IgD-negative memory B cell (primary cell): Measurements from ENCODE around the gene ESRRB. TPM values are rescaled to one million over a fixed set of nuclear protein-coding genes. Genes with fewer than 3 reads are reported as not detected.
"Not testable (repeated sequence)": the region's sequence is repeated elsewhere in the genome, so short reads cannot be mapped to it uniquely, and the experiment has no call there.

Experiments used
- H3K27ac Mint-ChIP-seq, 3 donors: one replicate each; pipeline ENCODE4 v1.8.0; 2020 to 2022; ENCODE audit warnings: mild to moderate bottlenecking in 3 of 3, mixed read lengths in 3 of 3, moderate library complexity in 1 of 3
- H3K27me3 Mint-ChIP-seq: one replicate; pipeline ENCODE4 v1.8.0; 2021; ENCODE audit warnings: mixed read lengths
- H3K36me3 Mint-ChIP-seq: one replicate; pipeline ENCODE4 v1.8.0; 2020; ENCODE audit warnings: mild to moderate bottlenecking, mixed read lengths
- H3K4me1 Mint-ChIP-seq, 3 donors: one replicate each; pipeline ENCODE4 v1.8.0; 2020 to 2022; ENCODE audit warnings: mixed read lengths in 3 of 3, mild to moderate bottlenecking in 1 of 3
- H3K4me3 Mint-ChIP-seq, 4 donors: one replicate each; pipeline ENCODE4 v1.8.0; 2020 to 2022; ENCODE audit warnings: mild to moderate bottlenecking in 4 of 4, mixed read lengths in 4 of 4, moderate library complexity in 3 of 4
- H3K9me3 Mint-ChIP-seq, 3 donors: one replicate each; pipeline ENCODE4 v1.8.0; 2020 to 2021; ENCODE audit warnings: mixed read lengths in 3 of 3, mild to moderate bottlenecking in 1 of 3
- polyA plus RNA-seq: library from polyadenylated mRNA; unstranded; fragments of 300-500 nt; fragmentation: Illumina TruSeq; gene quantifications from one replicate; pipeline ENCODE4 v1.2.3, GENCODE V29; 2021

ESRRB gene
- polyA plus RNA-seq, 1 donor from 2014 or later: not detected

GRCh38 chr14:76500011-76500410, 124.1 kb downstream of the ESRRB start:
- H3K36me3 Mint-ChIP-seq: no peaks in the 10 kb centered on the region
- no peak overlapping the region for H3K4me3 Mint-ChIP-seq
- no peak overlapping the region for H3K27ac Mint-ChIP-seq
- H3K9me3 Mint-ChIP-seq: no peaks in the 10 kb centered on the region
- peaks cover 0 to 5% (median 0%) of the 10 kb centered on the region in 3 donors for H3K4me1 Mint-ChIP-seq
- H3K27me3 Mint-ChIP-seq: peaks cover 14% of the 10 kb centered on the region

GRCh38 chr14:76500480-76500879, 124.5 kb downstream of the ESRRB start:
- H3K36me3 Mint-ChIP-seq: no peaks in the 10 kb centered on the region
- H3K4me3 Mint-ChIP-seq: no peak overlapping the region
- no peak overlapping the region for H3K27ac Mint-ChIP-seq
- H3K4me1 Mint-ChIP-seq: peaks cover 0 to 5% (median 0%) of the 10 kb centered on the region in 3 donors
- H3K9me3 Mint-ChIP-seq: no peaks in the 10 kb centered on the region
- peaks cover 14% of the 10 kb centered on the region for H3K27me3 Mint-ChIP-seq

GRCh38 chr14:76501156-76501720, 125.3 kb downstream of the ESRRB start:
- Mint-ChIP-seq H3K9me3 (peaks cover 0 to 2% (median 0%) of the 10 kb centered on the region in 3 donors), H3K4me1 (peaks cover 0 to 5% (median 0%) of the 10 kb centered on the region in 3 donors), H3K36me3 (no peaks in the 10 kb centered on the region), H3K27me3 (peaks cover 16% of the 10 kb centered on the region), H3K4me3 (no peak overlapping the region), H3K27ac (no peak overlapping the region)

- H3K9me3 Mint-ChIP-seq: peaks cover 0 to 2% (median 0%) of the 10 kb centered on the region in 3 donors
- no peak overlapping the region for H3K4me3 Mint-ChIP-seq
- peaks cover 0 to 5% (median 0%) of the 10 kb centered on the region in 3 donors for H3K4me1 Mint-ChIP-seq
- no peaks in the 10 kb centered on the region for H3K36me3 Mint-ChIP-seq
- H3K27me3 Mint-ChIP-seq: peaks cover 16% of the 10 kb centered on the region
- H3K27ac Mint-ChIP-seq: no peak overlapping the region
Measured at GRCh38 chr14:76502219-76502618, 126.3 kb downstream of the ESRRB start.

- H3K36me3 Mint-ChIP-seq: no peaks in the 10 kb centered on the region
- H3K4me1 Mint-ChIP-seq: peaks cover 0 to 5% (median 0%) of the 10 kb centered on the region in 3 donors
- H3K27me3 Mint-ChIP-seq: peaks cover 16% of the 10 kb centered on the region
- H3K4me3 Mint-ChIP-seq: no peak overlapping the region
- H3K27ac Mint-ChIP-seq: no peak overlapping the region
- H3K9me3 Mint-ChIP-seq: peaks cover 0 to 2% (median 0%) of the 10 kb centered on the region in 3 donors
Measured at GRCh38 chr14:76502638-76503037, 126.7 kb downstream of the ESRRB start.

GRCh38 chr14:76509311-76509710, 133.4 kb downstream of the ESRRB start:
- H3K4me1 Mint-ChIP-seq: no peaks in the 10 kb centered on the region
- H3K27ac Mint-ChIP-seq: no peak overlapping the region
- peaks cover 2% of the 10 kb centered on the region for H3K36me3 Mint-ChIP-seq
- no peak overlapping the region for H3K4me3 Mint-ChIP-seq
- peaks cover 12% of the 10 kb centered on the region for H3K27me3 Mint-ChIP-seq
- peaks cover 0 to 5% (median 0%) of the 10 kb centered on the region in 3 donors for H3K9me3 Mint-ChIP-seq

GRCh38 chr14:76510181-76510580, 134.2 kb downstream of the ESRRB start:
- Mint-ChIP-seq H3K27me3 (peaks cover 9% of the 10 kb centered on the region), H3K9me3 (peaks cover 0 to 5% (median 0%) of the 10 kb centered on the region in 3 donors), H3K36me3 (peaks cover 2% of the 10 kb centered on the region), H3K27ac (no peak overlapping the region), H3K4me1 (no peaks in the 10 kb centered on the region), H3K4me3 (no peak overlapping the region)

GRCh38 chr14:76514213-76514998, 138.5 kb downstream of the ESRRB start:
- H3K9me3 Mint-ChIP-seq: peaks cover 0 to 4% (median 0%) of the 10 kb centered on the region in 3 donors

GRCh38 chr14:76516884-76517283, 140.9 kb downstream of the ESRRB start:
- Mint-ChIP-seq H3K9me3 (peaks cover 2 to 8% (median 6%) of the 10 kb centered on the region in 3 donors), H3K27me3 (peaks cover 7% of the 10 kb centered on the region), H3K27ac (peak overlapping the region in 1 of 3 donors; percentile 25), H3K36me3 (peaks cover 4% of the 10 kb centered on the region), H3K4me1 (no peaks in the 10 kb centered on the region), H3K4me3 (no peak overlapping the region)

More at GRCh38 chr14:76514213-76514998, 138.5 kb downstream of the ESRRB start:
- H3K4me3 Mint-ChIP-seq: no peak overlapping the region
- H3K27ac Mint-ChIP-seq: no peak overlapping the region
- H3K4me1 Mint-ChIP-seq: no peaks in the 10 kb centered on the region
- H3K36me3 Mint-ChIP-seq: peaks cover 2% of the 10 kb centered on the region
- peaks cover 5% of the 10 kb centered on the region for H3K27me3 Mint-ChIP-seq

- Mint-ChIP-seq H3K4me3 (no peak overlapping the region), H3K9me3 (peaks cover 6 to 13% (median 11%) of the 10 kb centered on the region in 3 donors), H3K27me3 (peaks cover 11% of the 10 kb centered on the region), H3K4me1 (no peaks in the 10 kb centered on the region), H3K27ac (no peak overlapping the region), H3K36me3 (peaks cover 2% of the 10 kb centered on the region)
Measured at GRCh38 chr14:76518366-76518765, 142.4 kb downstream of the ESRRB start.

GRCh38 chr14:76525106-76525821, 149.3 kb downstream of the ESRRB start:
- Mint-ChIP-seq H3K36me3 (no peaks in the 10 kb centered on the region), H3K27me3 (peaks cover 8% of the 10 kb centered on the region), H3K4me1 (no peaks in the 10 kb centered on the region), H3K27ac (no peak overlapping the region), H3K9me3 (peaks cover 6 to 13% (median 7%) of the 10 kb centered on the region in 3 donors), H3K4me3 (no peak overlapping the region)

GRCh38 chr14:76531085-76531484, 155.1 kb downstream of the ESRRB start:
- no peak overlapping the region for H3K27ac Mint-ChIP-seq
- no peaks in the 10 kb centered on the region for H3K27me3 Mint-ChIP-seq
- H3K9me3 Mint-ChIP-seq: no peaks in the 10 kb centered on the region
- peaks cover 0 to 1% (median 0%) of the 10 kb centered on the region in 3 donors for H3K4me1 Mint-ChIP-seq
- no peak overlapping the region for H3K4me3 Mint-ChIP-seq
- no peaks in the 10 kb centered on the region for H3K36me3 Mint-ChIP-seq

GRCh38 chr14:76531821-76532318, 155.9 kb downstream of the ESRRB start:
- no peaks in the 10 kb centered on the region for H3K9me3 Mint-ChIP-seq
- no peak overlapping the region for H3K4me3 Mint-ChIP-seq
- peaks cover 0 to 1% (median 0%) of the 10 kb centered on the region in 3 donors for H3K4me1 Mint-ChIP-seq
- H3K36me3 Mint-ChIP-seq: no peaks in the 10 kb centered on the region
- no peaks in the 10 kb centered on the region for H3K27me3 Mint-ChIP-seq
- no peak overlapping the region for H3K27ac Mint-ChIP-seq

GRCh38 chr14:76536636-76537035, 160.7 kb downstream of the ESRRB start:
- H3K36me3 Mint-ChIP-seq: not testable (repeated sequence)

More at GRCh38 chr14:76536636-76537035, 160.7 kb downstream of the ESRRB start:
- H3K4me3 Mint-ChIP-seq, H3K9me3 Mint-ChIP-seq, H3K4me1 Mint-ChIP-seq, H3K27me3 Mint-ChIP-seq, H3K27ac Mint-ChIP-seq: not testable (repeated sequence)
